GM10266 (cell line): ENCODE measurements around the gene FANCE.

Experiments
- DNase-seq: peaks from one replicate; pipeline ENCODE4 v3.0.0; 2012; ENCODE audit errors: extremely low spot score
- TF ChIP-seq, protein P1 (sequence below): IDR thresholded peaks from 2 replicates; pipeline ENCODE4 v1.5.1; 2012; ENCODE audit warnings: mild to moderate bottlenecking, low read depth; ENCODE audit not compliant: control insufficient read depth, insufficient read depth; ENCODE audit errors: missing control alignments

Gene FANCE

DNA sequence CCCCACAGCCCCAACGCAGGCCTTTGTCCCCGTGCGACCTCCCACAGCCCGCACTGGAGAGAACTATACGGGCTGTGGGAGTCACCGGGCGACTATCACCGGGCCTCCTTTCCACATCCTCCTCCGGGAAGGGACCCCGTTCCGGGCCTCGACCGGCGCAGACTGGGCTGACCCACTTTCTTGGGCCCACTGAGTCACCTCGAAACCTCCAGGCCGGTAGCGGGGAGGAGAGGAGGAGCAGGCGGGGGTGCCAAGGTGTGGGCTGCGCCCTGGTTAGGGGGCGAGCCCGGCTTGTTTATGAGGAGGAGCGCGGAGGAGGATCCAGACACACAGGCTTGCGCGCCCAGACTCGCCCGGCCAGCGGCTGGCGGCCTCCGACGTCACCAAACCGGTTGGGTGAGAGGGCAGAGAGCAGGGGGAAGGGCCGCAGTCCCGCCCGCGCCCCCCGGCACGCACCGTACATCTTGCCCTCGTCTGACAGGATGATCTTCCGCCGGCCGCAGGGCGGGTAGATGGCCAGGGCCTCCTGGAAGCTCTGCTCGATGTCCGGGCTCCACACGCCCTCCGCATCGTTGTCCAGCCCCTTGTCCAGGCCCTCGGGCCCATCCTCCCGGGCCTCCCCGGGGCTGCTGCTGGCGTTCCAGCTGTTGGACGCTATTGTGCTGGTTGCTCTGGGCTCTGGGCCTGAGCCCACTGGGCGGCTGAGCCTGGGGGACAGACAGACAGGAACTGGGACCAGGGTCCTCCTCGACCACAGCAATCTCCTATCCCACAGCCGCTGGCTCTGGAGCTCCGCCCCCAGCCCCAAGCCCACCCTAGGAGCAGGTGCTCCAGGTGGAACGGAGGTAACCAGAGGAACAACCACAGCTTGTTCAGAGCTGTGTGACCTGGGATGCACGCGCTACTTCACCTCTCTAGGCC, 34.1 kb downstream of the FANCE start:
- TF ChIP-seq, protein P1, sequence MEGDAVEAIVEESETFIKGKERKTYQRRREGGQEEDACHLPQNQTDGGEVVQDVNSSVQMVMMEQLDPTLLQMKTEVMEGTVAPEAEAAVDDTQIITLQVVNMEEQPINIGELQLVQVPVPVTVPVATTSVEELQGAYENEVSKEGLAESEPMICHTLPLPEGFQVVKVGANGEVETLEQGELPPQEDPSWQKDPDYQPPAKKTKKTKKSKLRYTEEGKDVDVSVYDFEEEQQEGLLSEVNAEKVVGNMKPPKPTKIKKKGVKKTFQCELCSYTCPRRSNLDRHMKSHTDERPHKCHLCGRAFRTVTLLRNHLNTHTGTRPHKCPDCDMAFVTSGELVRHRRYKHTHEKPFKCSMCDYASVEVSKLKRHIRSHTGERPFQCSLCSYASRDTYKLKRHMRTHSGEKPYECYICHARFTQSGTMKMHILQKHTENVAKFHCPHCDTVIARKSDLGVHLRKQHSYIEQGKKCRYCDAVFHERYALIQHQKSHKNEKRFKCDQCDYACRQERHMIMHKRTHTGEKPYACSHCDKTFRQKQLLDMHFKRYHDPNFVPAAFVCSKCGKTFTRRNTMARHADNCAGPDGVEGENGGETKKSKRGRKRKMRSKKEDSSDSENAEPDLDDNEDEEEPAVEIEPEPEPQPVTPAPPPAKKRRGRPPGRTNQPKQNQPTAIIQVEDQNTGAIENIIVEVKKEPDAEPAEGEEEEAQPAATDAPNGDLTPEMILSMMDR, result no peak

DNA sequence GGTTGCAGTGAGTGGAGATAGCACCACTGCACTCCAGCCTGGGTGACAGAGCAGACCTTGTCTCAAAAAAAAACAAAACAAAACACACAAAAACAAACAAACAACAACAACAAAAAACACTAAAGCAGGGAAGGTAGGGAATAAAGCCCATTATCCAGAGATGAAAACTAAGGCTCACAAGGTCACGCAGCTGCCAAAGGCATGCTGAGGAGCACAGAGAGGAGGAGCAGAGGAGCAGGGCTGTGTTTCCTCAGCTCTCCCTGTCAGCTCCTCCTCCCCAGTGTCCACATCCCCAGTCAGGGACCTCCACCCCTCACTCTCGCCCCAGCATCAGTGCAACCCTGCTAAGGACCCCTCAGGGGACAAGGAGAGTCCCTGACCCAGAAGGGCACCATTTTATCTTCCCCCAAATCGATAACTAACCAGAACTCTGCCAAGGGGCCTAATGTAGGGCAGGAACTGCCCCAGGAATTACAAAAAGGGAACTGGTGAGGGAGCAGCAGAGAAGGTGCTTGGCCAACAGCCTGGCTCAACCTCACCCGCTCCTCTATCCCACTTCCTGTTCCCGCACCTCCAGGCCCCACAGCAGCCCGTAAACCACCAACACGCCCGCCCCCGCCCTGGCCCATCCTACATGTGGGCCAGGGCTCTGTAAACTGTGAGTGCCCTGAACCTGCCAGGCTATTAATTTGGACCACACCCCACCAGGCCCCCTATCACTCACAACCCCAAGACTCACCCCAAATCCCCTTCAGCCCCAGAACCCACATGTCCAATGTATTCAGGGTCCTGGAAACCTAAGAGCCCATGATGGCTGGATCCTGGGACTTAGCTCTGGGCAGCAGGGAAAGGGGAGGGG, 35.7 kb downstream of the FANCE start:
- TF ChIP-seq, protein P1, result no peak
- DNase-seq, result no peak

More for the DNA sequence above, 34.1 kb downstream of the FANCE start:
- DNase-seq, result no peak

DNA sequence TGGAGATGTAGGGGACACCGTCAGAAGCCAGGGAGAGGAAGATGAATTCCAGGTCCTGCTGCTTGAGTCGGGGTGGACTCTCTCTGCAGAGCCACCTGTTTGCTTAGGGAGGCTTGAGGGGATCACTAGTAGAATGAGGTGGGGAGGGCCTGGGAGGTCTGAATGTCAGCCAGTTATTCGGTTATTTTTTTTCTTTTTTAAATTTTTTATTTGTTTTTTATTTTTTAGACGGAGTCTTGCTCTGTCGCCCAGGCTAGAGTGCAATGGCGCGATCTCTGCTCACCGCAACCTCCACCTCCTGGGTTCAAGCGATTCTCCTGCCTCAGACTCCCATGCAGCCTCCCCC, 36.4 kb downstream of the FANCE start:
- TF ChIP-seq, protein P1, result no peak
- no peak for DNase-seq

DNA sequence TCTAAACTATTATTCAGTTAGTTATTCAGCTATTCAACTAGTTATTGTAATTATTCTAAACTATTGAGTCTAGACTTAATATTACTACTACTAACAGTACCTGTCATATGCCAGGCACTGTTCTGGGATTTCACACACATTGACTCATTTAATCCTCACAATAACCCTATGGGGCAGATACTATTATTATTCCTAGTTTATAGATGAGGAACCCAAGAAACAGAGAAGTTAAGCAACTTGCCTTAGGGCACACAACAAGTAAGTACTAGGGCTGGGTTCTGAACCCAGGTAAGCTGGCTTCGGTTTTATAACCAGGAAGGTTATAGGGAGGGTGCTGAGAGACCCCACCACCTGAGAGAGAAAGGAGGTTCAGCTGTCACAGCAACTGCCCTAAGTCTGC, 36.9 kb downstream of the FANCE start:
- DNase-seq, result no peak
- TF ChIP-seq, protein P1, result no peak

DNA sequence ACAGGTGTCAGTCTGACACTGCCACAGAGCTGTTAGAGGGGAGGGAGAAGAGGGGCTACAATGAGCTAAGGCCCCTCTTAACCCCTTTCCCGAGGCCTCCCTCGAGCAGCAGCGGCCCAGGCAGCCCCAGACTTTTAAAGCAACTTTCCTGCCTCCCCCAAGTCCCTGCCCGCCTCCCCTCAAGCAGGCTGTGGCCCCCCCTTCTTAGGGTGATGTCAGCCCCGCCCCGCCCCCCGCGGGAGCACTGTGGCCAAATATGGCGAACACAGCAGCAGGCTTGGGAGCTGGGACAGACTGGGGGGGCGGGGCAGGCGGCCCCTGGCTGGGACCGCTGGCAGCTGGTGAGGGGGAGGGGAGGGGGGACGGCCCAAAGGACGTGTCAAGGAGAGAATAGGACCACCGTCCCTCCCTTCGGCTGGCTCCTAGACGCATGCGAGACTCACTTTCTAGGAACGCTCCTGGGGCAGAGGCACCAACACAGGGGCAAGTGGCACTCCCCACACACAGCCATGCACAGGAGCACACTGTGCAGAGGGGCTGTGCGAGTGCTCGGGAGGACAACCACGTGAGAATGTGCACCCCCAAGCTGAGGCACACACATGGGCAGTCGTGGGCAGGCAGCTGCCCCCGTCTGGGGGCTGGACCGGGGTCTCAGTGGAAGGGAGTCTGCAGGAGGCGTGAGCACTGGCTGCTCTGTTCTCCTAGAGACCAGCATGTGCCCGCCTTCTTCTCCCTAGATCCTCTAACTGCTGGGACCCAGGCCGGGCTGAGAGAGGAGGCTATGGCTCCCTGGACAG, 38.1 kb downstream of the FANCE start:
- no peak for DNase-seq
- TF ChIP-seq, protein P1, result no peak

DNA sequence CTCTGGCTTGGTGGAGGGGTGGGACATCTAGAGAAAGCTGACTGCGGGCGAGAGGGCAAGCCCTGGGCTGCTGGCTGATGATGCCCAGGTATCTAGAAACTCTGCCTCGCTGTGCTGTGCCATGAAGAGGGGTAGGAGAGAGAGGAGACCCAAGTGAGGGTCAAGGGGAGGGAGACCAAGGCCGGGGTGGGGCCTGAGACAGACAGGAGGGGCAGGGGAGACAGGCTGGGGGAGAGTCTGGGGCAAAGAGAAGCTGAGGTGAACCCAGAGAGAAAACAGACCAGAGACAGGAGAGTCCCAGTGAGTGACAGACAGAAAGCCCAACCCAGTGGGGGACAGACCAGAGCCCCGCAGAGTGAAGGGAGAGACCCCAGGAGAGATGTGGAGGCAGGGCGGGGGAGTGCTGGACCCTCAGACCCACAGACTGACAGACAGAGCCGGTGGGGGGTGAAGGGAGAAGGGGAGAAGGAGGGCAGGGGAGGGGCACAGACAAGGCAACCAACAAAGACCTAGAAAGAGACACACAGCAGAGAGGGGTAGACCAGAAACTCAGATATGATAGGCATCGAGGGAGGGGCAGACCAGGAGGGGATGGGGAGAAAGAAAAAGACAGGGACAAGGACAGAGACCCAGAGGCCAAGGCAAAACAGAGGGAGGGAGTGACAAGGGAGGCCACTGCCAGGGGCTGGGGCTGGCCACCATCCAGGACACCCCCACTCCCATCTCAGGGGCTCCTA, 38.9 kb downstream of the FANCE start:
- TF ChIP-seq, protein P1, result no peak
- DNase-seq, result no peak
